Transverse colon (tissue), 4 donors: ENCODE measurements around the gene RPL37.

ENCODE experiments used
- POLR2AphosphoS5 ChIP-seq, 3 donors: sonication (generic); formaldehyde crosslinking; IDR thresholded peaks; one replicate each; pipeline ENCODE4 v1.6.1; 2016; ENCODE audit warnings: antibody characterized with exemption in 3 of 3
- TF ChIP-seq, protein P1 (sequence below), 5 experiments: fragments of 200-600 bp in 3 of 5; fragments of 450-650 bp in 2 of 5; sonication (generic) in 3 of 5; IDR thresholded peaks; 1 replicate in 2 of 5; 2 replicates in 3 of 5; pipeline ENCODE4 v1.5.1; 2016 to 2017; ENCODE audit warnings: antibody characterized with exemption in 5 of 5, inconsistent platforms in 3 of 5, mild to moderate bottlenecking in 2 of 5, moderate library complexity in 1 of 5

DNA sequence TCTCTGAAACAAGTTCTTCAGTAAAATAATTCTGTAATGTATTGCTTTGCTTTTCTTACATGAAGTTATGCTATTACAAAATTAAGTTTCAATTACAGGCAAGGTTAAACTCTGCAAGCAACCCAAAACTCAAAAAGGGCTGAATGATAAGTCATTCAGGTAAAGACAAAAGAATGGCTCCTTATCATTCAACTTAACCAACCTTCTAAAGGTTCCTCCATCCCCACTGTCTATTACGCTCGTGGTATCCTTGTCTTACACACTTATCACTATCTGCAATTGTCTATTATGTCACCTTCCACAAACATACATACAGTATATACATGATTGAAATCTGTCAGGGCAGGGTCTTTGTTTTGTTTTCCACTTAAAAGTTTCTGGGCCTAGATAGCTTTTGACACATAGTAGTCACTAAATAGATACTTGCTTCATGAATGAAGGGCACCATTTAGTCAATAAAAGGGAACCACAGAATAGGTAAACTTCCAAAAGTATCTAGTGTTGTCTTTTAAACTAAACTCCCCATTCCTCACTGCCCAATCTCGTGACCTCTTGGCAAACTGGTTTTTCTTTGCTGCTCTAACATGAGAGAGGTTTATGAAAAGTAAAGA lies 6.9 kb downstream of the RPL37 start:
- TF ChIP-seq POLR2AphosphoS5 (IDR thresholded peaks at IDR 0.05) = no peak
- TF ChIP-seq, protein P1, sequence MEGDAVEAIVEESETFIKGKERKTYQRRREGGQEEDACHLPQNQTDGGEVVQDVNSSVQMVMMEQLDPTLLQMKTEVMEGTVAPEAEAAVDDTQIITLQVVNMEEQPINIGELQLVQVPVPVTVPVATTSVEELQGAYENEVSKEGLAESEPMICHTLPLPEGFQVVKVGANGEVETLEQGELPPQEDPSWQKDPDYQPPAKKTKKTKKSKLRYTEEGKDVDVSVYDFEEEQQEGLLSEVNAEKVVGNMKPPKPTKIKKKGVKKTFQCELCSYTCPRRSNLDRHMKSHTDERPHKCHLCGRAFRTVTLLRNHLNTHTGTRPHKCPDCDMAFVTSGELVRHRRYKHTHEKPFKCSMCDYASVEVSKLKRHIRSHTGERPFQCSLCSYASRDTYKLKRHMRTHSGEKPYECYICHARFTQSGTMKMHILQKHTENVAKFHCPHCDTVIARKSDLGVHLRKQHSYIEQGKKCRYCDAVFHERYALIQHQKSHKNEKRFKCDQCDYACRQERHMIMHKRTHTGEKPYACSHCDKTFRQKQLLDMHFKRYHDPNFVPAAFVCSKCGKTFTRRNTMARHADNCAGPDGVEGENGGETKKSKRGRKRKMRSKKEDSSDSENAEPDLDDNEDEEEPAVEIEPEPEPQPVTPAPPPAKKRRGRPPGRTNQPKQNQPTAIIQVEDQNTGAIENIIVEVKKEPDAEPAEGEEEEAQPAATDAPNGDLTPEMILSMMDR (IDR thresholded peaks at IDR 0.05) = no peak
